ENCODE data around the gene PDAP1.
A peak's percentile ranks its signal among the peaks of the same experiment; 100 is the strongest.
"Not testable (repeated sequence)": the region's sequence is repeated elsewhere in the genome, so short reads cannot be mapped to it uniquely, and the experiment has no call there.

PDAP1 gene

DNA sequence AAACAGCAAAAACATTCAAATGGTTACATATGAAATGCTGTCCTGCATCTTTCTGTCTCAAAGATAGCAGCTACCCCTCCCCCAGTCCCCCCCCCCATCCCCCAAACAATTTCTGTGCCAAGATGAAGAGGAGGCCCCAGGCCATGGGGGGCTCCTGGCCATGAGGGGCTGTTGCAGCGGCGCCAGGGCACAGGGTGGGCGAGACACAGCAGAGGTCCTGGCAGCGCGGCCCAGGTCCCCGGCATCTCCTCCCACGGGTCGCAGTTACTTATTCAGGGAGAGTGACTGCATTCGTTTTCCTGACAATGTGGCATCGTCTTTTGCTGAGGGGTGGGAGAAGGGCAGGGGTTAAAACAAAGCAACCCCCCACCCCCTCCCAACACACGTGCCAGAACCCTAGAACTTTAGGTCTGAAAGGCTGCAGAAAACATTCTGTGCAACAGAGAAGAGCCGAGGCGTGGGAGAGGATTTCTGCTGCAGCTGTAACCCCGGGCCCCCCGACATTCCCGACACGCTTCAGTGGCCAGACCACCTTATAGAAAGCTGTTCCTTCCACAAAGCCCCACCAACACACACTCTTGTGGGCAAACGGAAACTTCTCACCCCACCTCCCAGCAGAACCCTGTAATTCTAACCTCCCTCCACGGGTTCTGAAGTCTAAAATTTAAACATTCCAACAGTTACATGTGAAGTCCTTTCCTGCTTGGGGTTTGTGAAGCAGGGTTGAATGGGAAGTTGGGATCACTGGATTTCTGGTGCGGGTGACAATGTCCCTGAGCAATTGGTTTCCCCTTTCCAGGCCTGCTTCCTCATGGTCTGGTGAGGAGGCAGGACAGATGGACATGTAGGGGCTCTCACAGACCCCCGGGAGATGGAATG lies 11.7 kb downstream of the PDAP1 start:
- DNase-seq (ENCODE audit: low read depth in 2 of 2), result no peak

DNA sequence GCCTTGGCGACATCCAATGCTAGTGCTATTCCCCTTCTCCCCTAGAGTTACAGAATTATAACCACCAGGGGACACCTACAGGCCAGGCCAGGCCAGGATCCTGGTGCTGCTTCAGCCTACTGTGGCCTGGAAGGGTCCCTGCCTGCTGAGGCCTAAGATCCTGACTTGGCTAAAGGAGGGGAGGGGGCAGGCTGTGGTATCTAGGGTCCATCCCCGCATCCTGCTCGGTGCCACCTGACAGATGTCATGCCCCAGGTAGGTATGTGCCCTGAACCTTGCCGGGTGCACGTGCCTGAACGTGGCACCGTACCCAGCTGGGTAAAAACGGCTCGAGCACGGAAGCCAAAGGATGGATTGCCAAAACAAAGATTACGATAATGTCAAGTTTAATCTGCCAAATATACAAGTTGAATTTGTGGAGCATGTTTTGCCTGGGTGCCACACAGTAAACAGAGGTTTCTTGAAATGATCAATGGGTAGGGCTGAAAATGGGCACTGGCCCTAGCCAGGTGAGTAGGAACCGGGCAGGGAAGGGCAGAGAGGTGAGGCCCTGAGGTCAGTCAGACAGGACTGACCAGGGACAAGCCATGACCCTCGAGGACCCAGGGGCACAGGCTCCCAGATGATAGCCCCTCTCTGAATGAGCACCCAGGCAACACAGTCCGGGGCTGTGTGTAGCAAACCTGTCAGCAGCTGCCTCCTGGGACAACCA lies 12.6 kb downstream of the PDAP1 start:
- DNase-seq (ENCODE audit: low read depth in 2 of 2), result no peak

- DNase-seq (ENCODE audit: low read depth in 2 of 2), result no peak
Measured at GRCh38 chr7:99394188-99394502, 14.3 kb downstream of the PDAP1 start.

DNA sequence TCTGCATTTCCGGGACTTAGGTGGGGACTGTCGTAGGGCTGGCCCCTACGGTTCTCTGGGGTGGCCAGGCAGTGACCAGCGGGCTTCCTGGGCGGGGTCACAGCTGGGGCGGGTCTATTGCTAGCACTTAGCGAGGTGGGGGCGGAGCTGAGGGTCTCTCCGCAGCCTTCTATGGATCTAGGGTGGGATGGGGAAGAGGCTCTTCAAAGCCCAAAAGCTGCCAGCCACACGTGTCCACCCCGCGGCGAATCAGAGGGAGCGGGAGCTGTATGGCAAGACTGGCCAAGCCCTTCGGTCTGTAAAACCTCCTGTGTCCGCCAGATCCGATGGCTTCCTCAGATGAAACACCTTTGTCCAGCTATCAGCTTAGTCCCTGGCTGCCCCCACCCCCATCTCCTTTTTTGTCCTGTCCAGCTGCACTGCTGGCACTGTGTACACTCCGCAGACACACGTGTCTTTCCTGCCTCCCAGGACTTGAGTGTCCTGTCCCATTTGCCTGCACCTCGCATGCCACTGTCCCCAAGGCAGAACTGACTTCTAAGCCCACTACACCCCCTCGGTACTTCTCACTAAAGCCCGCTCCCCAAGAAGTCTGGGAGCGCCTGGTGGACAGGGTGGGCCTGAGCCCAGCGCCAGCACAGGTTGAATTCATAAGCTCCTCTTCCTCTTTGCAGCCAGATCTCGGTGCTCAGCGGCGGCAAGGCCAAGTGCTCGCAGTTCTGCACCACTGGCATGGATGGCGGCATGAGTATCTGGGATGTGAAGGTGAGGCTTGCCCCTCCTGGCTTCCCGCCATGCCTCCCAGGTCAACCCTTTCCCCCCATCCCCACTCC lies 14.8 kb downstream of the PDAP1 start:
- DNase-seq (ENCODE audit: low read depth in 2 of 2), result no peak

DNA sequence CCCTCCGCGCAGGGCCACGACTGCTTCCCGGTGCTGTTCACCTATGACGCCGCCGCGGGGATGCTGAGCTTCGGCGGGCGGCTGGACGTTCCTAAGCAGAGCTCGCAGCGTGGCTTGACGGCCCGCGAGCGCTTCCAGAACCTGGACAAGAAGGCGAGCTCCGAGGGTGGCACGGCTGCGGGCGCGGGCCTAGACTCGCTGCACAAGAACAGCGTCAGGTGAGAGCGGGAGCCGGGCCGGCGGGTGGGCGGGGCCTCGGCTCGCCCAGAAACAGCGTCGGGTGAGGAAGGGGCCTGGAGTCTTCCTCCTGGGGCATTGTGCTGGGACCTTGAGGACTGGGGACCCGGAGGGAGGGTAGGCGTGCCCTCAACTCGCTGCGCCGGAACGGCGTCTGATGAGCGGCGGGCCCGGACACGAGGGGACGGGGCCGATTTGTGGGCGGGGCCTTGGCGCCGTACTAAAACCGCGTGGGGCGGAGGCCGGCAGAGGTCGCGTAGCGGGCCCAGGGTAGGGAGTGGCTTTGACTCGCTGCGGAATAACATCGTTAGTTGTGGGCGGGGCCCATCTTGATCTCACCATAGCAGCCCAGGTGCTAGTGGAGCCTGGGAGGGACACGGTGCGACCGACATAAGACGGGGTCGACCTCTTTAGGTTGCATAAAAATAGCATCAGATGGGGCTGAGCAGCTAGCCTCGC lies 15.6 kb downstream of the PDAP1 start:
- DNase-seq (ENCODE audit: low read depth in 2 of 2), result peak; percentile 68 to 74

GRCh38 chr7:99392046-99392445 lies 16.4 kb downstream of the PDAP1 start:
- DNase-seq (ENCODE audit: low read depth in 2 of 2), result no peak

DNA sequence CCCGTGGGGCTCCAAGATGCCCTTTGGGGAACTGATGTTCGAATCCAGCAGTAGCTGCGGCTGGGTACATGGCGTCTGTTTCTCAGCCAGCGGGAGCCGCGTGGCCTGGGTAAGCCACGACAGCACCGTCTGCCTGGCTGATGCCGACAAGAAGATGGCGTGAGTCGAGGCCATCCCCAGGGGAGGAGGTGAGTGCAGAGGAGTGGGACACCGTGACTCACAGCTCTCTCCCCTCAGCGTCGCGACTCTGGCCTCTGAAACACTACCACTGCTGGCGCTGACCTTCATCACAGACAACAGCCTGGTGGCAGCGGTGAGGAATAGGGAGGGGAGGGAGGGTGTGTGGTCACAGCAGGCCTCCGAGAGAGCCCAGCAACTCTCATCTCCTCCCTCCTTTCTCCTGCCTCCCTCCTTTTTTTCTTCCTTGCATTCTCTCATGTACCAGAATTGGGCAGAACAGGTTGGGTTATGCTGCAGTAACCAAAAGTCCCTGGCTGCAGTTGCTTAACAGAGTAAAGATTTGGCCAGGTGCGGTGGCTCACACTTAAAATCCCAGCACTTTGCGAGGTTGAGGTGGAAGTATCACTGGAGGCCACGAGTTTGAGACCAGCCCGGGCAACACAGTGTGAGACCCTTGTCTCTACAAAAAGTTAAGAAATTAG lies 17.3 kb downstream of the PDAP1 start:
- DNase-seq (ENCODE audit: low read depth in 2 of 2), result no peak

DNA sequence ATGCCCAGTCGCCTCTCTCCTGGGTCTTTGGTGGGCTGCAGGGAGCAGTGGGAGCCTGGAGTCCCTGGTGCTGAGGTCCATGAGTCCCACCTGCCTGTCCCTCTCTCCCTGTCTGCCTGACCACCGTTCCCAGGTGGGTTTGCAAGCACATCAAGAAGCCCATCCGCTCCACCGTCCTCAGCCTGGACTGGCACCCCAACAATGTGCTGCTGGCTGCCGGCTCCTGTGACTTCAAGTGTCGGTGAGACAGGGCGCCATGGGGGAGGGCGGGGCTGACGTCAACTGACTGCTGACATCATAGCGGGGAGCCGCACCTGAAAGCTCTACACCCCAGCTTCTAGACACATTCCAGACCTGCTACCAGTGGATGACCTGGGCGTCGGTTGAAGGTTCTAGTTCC lies 18.6 kb downstream of the PDAP1 start:
- DNase-seq (ENCODE audit: low read depth in 2 of 2), result no peak

- no peak for DNase-seq (ENCODE audit: low read depth in 2 of 2)
Measured at GRCh38 chr7:99387912-99388311, 20.5 kb downstream of the PDAP1 start.

DNA sequence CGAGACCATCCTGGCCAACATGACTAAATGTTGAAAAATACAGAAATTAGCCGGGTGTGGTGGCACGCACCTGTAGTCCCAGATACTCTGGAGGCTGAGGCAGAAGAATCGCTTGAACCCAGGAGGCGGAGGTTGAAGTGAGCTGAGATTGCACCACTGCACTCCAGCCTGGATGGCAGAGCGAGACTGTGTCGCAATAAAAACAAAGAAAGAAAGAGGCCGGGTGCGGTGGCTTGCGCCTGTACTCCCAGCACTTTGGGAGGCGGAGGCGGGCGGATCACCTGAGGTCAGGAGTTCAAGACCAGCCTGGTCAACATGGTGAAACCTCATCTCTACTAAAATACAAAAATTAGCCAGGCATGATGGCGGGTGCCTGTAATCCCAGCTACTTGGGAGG lies 21.2 kb downstream of the PDAP1 start:
- not testable (repeated sequence) for DNase-seq (ENCODE audit: low read depth in 2 of 2)

DNA sequence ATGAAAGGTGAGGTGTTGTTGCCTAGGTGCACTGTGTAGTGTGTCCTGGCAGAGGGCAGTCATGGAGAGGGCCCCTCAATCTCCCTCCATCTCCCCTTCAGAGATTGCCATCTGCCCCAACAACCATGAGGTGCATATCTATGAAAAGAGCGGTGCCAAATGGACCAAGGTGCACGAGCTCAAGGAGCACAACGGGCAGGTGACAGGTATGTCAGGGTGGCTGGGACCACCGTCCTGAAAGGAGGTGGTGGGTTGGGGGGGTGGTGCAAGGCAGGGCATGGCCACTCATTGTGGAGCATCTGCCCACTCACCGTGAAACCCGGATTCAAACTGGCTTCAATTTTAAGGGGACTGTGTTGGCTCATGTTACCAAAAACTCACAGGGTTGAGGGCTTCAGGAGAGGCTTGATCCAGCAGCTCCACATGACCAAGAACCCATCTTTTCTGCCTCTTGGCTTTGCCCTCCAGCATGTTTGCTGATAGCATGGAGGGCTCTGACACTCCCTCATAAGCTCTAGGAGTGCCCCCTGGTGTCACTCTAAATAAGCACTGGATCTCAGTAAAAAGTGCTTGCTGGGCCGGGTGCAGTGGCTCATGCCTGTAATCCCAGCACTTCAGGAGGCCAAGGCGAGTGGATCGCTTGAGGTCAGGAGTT lies 21.7 kb downstream of the PDAP1 start:
- DNase-seq (ENCODE audit: low read depth in 2 of 2), result no peak

DNA sequence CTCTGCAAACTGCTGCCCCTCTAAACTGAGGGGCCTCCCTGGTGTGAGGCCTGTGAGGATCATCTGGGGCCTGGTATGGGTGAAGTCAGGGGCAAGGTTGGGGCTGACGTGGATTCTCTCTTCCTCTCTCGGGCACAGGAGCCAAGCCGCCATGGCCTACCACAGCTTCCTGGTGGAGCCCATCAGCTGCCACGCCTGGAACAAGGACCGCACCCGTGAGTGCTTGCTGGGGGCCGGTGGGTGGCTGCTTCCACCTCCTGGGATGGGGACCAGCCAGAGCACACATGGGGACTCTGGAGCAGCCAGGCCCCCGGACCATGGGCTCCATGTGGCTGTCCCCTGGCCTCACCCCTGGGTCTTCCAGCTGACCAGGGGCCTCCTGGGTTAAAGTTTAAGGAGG lies 22.8 kb downstream of the PDAP1 start:
- no peak for DNase-seq (ENCODE audit: low read depth in 2 of 2)

DNA sequence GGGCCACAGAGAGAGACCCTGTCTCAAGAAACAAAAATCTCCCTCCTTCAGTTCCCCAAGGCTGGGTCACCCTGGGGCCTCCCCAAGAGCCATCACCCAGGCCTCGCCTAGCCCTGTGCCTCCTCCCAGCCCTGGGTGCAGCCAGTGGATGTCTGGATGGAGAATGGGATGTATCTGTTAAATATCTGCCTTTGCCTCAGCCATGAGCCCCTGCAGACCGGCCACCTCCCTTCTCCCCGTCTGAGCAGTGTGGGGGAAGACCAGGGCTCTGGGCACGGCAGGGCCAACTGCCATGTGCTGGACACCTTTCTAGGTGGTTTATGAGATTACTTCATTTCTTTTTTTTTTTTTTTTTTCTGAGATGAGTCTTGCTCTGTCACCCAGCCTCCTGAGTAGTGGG lies 23.9 kb downstream of the PDAP1 start:
- DNase-seq (ENCODE audit: low read depth in 2 of 2), result no peak

GRCh38 chr7:99383791-99384370 lies 24.5 kb downstream of the PDAP1 start:
- no peak for DNase-seq (ENCODE audit: low read depth in 2 of 2)

GRCh38 chr7:99383203-99383602 lies 25.2 kb downstream of the PDAP1 start:
- no peak for DNase-seq (ENCODE audit: low read depth in 2 of 2)

GRCh38 chr7:99381664-99382075 lies 26.7 kb downstream of the PDAP1 start:
- DNase-seq (ENCODE audit: low read depth in 2 of 2), result no peak

GRCh38 chr7:99380823-99381663 lies 27.4 kb downstream of the PDAP1 start:
- DNase-seq (ENCODE audit: low read depth in 2 of 2), result peak; percentile 87 to 88

- DNase-seq (ENCODE audit: low read depth in 2 of 2), result peak in 1 of 2 donors; percentile 24
Measured at GRCh38 chr7:99380032-99380822, 28.2 kb downstream of the PDAP1 start.

DNA sequence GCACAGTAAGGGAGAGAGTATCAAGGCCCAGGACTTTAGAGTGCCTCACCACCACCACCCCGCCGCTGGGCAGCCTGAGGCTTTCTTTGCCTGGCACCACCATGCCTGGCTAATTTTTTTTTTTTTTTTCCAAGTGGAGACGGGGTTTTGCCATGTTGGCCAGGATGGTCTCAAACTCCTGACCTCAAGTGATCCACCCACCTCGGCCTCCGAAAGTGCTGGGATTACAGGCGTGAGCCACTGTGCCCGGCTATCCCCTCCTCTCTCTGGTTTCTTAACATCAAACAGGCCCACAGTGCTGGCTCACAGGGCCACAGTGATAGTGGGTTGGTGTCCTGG lies 28.7 kb downstream of the PDAP1 start:
- DNase-seq (ENCODE audit: low read depth in 2 of 2), result not testable (repeated sequence)

Measured in stimulated activated CD4-positive, alpha-beta T cell treated with anti-CD3 and anti-CD28 coated beads, Interleukin-15, amount 100 ng/mL, for 48 hours (primary cell).